ENCODE measurements around the gene MUC5AC.
"Not testable (repeated sequence)": the region's sequence is repeated elsewhere in the genome, so short reads cannot be mapped to it uniquely, and the experiment has no call there.

MUC5AC gene

GRCh38 chr11:1167751-1168231 lies 10.0 kb downstream of the MUC5AC start:
- in situ Hi-C loops (cut with HindIII; ENCODE audit: low sequenced_read_pairs), result no loop called here
- TF ChIP-seq CTCF (IDR thresholded peaks at IDR 0.05; ENCODE audit: low read depth, low read length), result no peak
- no peak for DNase-seq (ENCODE audit: low read depth, low spot score)
- H3K4me3 ChIP-seq (ENCODE audit: low read depth, low read length), result no peak overlapping the region

GRCh38 chr11:1168256-1168655 lies 10.5 kb downstream of the MUC5AC start:
- no peak for DNase-seq (ENCODE audit: low read depth, low spot score)
- in situ Hi-C loops (cut with HindIII; ENCODE audit: low sequenced_read_pairs), result no loop called here
- no peak for TF ChIP-seq CTCF (IDR thresholded peaks at IDR 0.05; ENCODE audit: low read depth, low read length)
- H3K4me3 ChIP-seq (ENCODE audit: low read depth, low read length), result no peak overlapping the region

GRCh38 chr11:1168721-1169161 lies 11.0 kb downstream of the MUC5AC start:
- H3K4me3 ChIP-seq (ENCODE audit: low read depth, low read length), result no peak overlapping the region
- in situ Hi-C loops (cut with HindIII; ENCODE audit: low sequenced_read_pairs), result no loop called here
- no peak for DNase-seq (ENCODE audit: low read depth, low spot score)
- TF ChIP-seq CTCF (IDR thresholded peaks at IDR 0.05; ENCODE audit: low read depth, low read length), result no peak

GRCh38 chr11:1171223-1171984 lies 13.7 kb downstream of the MUC5AC start:
- in situ Hi-C loops (cut with HindIII; ENCODE audit: low sequenced_read_pairs), result no loop called here
- H3K4me3 ChIP-seq (ENCODE audit: low read depth, low read length), result no peak overlapping the region
- no peak for TF ChIP-seq CTCF (IDR thresholded peaks at IDR 0.05; ENCODE audit: low read depth, low read length)
- no peak for DNase-seq (ENCODE audit: low read depth, low spot score)

GRCh38 chr11:1171985-1172728 lies 14.4 kb downstream of the MUC5AC start:
- no peak overlapping the region for H3K4me3 ChIP-seq (ENCODE audit: low read depth, low read length)
- DNase-seq (ENCODE audit: low read depth, low spot score), result no peak
- in situ Hi-C loops (cut with HindIII; ENCODE audit: low sequenced_read_pairs), result no loop called here
- no peak for TF ChIP-seq CTCF (IDR thresholded peaks at IDR 0.05; ENCODE audit: low read depth, low read length)

- TF ChIP-seq CTCF (IDR thresholded peaks at IDR 0.05; ENCODE audit: low read depth, low read length), result no peak
- H3K4me3 ChIP-seq (ENCODE audit: low read depth, low read length), result no peak overlapping the region
- no peak for DNase-seq (ENCODE audit: low read depth, low spot score)
- in situ Hi-C loops (cut with HindIII; ENCODE audit: low sequenced_read_pairs), result no loop called here
Measured at GRCh38 chr11:1172729-1173117, 15.0 kb downstream of the MUC5AC start.

GRCh38 chr11:1173396-1173795 lies 15.6 kb downstream of the MUC5AC start:
- H3K4me3 ChIP-seq (ENCODE audit: low read depth, low read length); in situ Hi-C loops (cut with HindIII; ENCODE audit: low sequenced_read_pairs); DNase-seq (ENCODE audit: low read depth, low spot score): not testable (repeated sequence)

All from astrocyte of the spinal cord (primary cell).